NCI-H748 (cell line): ENCODE results near the gene ATP1A4.

Source experiments
- DNase-seq: peaks from one replicate; lab custom pipeline; 2025; ENCODE audit not compliant: unreplicated experiment; lab: John Stamatoyannopoulos, UW

ATP1A4 gene

GRCh38 chr1:160169553-160170399, 18.4 kb downstream of the ATP1A4 start:
- DNase-seq = peak; percentile 92

GRCh38 chr1:160171354-160171753, 20.0 kb downstream of the ATP1A4 start:
- no peak for DNase-seq

- DNase-seq = no peak
These were observed 20.6 kb downstream of the ATP1A4 start for GRCh38 chr1:160171980-160172379.

- DNase-seq = no peak
These were observed 25.8 kb downstream of the ATP1A4 start for GRCh38 chr1:160177231-160177630.

- no peak for DNase-seq
These were observed 26.3 kb downstream of the ATP1A4 start for GRCh38 chr1:160177667-160178066.

GRCh38 chr1:160178731-160179130, 27.3 kb downstream of the ATP1A4 start:
- no peak for DNase-seq

- no peak for DNase-seq
These were observed 27.9 kb downstream of the ATP1A4 start for GRCh38 chr1:160179336-160179735.

GRCh38 chr1:160186246-160186645, 34.8 kb downstream of the ATP1A4 start:
- no peak for DNase-seq

- DNase-seq = no peak
These were observed 35.3 kb downstream of the ATP1A4 start for GRCh38 chr1:160186729-160187128.

- no peak for DNase-seq
These were observed 36.0 kb downstream of the ATP1A4 start for GRCh38 chr1:160187407-160187806.

- DNase-seq = no peak
These were observed 36.9 kb downstream of the ATP1A4 start for GRCh38 chr1:160188341-160188740.

GRCh38 chr1:160189649-160190625, 38.5 kb downstream of the ATP1A4 start, which contains the start of gene CASQ1:
CASQ1 (plus strand) TSS chr1:160190575; CDS start chr1:160190752, 177 bp downstream.
- DNase-seq = no peak

GRCh38 chr1:160191756-160192155, 40.4 kb downstream of the ATP1A4 start:
- DNase-seq = no peak

GRCh38 chr1:160192234-160192633, 40.8 kb downstream of the ATP1A4 start:
- DNase-seq = no peak

GRCh38 chr1:160193091-160193819, 41.9 kb downstream of the ATP1A4 start:
- DNase-seq = peak; percentile 76

- DNase-seq = no peak
These were observed 42.7 kb downstream of the ATP1A4 start for GRCh38 chr1:160193832-160194736.

GRCh38 chr1:160194737-160195059, 43.3 kb downstream of the ATP1A4 start:
- no peak for DNase-seq

GRCh38 chr1:160196143-160196542, 44.7 kb downstream of the ATP1A4 start:
- no peak for DNase-seq

- no peak for DNase-seq
These were observed 45.8 kb downstream of the ATP1A4 start for GRCh38 chr1:160197231-160197630.

GRCh38 chr1:160200786-160201185, 49.4 kb downstream of the ATP1A4 start:
- DNase-seq = no peak
